NT2/D1 (cell line): ENCODE results near the gene TTC17.

ENCODE experiments used
- DNase-seq: peaks from one replicate; pipeline ENCODE4 v3.0.0-alpha.2; 2011; ENCODE audit warnings: low read depth, low spot score
- H3K27me3 ChIP-seq: 2 replicates; pipeline ENCODE4 v1.6.0; 2011; ENCODE audit warnings: mild to moderate bottlenecking; ENCODE audit not compliant: insufficient read length, insufficient read depth
- H3K36me3 ChIP-seq: 2 replicates; pipeline ENCODE4 v1.6.1; 2011; ENCODE audit warnings: mild to moderate bottlenecking, low read length, mixed read lengths; ENCODE audit not compliant: insufficient read depth, insufficient read length
- H3K4me1 ChIP-seq: 2 replicates; pipeline ENCODE4 v1.5.1; 2011; ENCODE audit not compliant: insufficient read depth, insufficient read length
- H3K4me3 ChIP-seq: 2 replicates; pipeline ENCODE4 v1.5.1; 2011; ENCODE audit warnings: low read depth; ENCODE audit not compliant: insufficient read length
- H3K9ac ChIP-seq: 2 replicates; pipeline ENCODE4 v1.6.0; 2011; ENCODE audit warnings: low read depth; ENCODE audit not compliant: insufficient read length
- H3K9me3 ChIP-seq: 2 replicates; pipeline ENCODE4 v1.5.1; 2011; ENCODE audit warnings: mild to moderate bottlenecking, low read length; ENCODE audit not compliant: insufficient read depth
- SUZ12 ChIP-seq: IDR thresholded peaks from 2 replicates; pipeline ENCODE4 v1.6.1; 2011; ENCODE audit not compliant: insufficient read length, insufficient read depth; ENCODE audit errors: extremely low read depth
- YY1 ChIP-seq: IDR thresholded peaks from 2 replicates; pipeline ENCODE4 v1.6.1; 2011; ENCODE audit not compliant: insufficient read length, insufficient read depth
- ZNF274 ChIP-seq: IDR thresholded peaks from 2 replicates; pipeline ENCODE4 v1.6.1; 2011; ENCODE audit warnings: mild to moderate bottlenecking, low read depth, low read length

Gene TTC17

GRCh38 chr11:43498561-43498960 lies 139.8 kb downstream of the TTC17 start:
- DNase-seq = no peak
- Histone ChIP-seq H3K9ac (no peak overlapping the region), H3K4me3 (no peak overlapping the region)

GRCh38 chr11:43503417-43503816 lies 144.7 kb downstream of the TTC17 start:
- H3K27me3 ChIP-seq = no peaks in the 10 kb centered on the region
- no peak for DNase-seq
- H3K36me3 ChIP-seq = no peaks in the 10 kb centered on the region
- H3K9ac ChIP-seq = no peak overlapping the region
- TF ChIP-seq YY1 = no peak
- TF ChIP-seq ZNF274 = no peak
- TF ChIP-seq SUZ12 = no peak
- no peaks in the 10 kb centered on the region for H3K4me1 ChIP-seq
- 0 out of 2 replicates have a peak, but pooled peaks cover 8% of the 10 kb centered on the region for H3K9me3 ChIP-seq
- H3K4me3 ChIP-seq = no peak overlapping the region

More at GRCh38 chr11:43498561-43498960, 139.8 kb downstream of the TTC17 start:
- Histone ChIP-seq H3K36me3 (peaks cover 16% of the 10 kb centered on the region), H3K27me3 (no peaks in the 10 kb centered on the region), H3K4me1 (no peaks in the 10 kb centered on the region), H3K9me3 (0 out of 2 replicates have a peak, but pooled peaks cover 8% of the 10 kb centered on the region)
- no peak for TF ChIP-seq SUZ12
- TF ChIP-seq YY1 = no peak
- TF ChIP-seq ZNF274 = no peak

GRCh38 chr11:43504316-43504950 lies 145.7 kb downstream of the TTC17 start:
- 0 out of 2 replicates have a peak, but pooled peaks cover 8% of the 10 kb centered on the region for H3K9me3 ChIP-seq
- no peaks in the 10 kb centered on the region for H3K4me1 ChIP-seq
- no peaks in the 10 kb centered on the region for H3K27me3 ChIP-seq
- H3K36me3 ChIP-seq = no peaks in the 10 kb centered on the region
- peak; percentile 20 for DNase-seq
- no peak for TF ChIP-seq SUZ12
- no peak for TF ChIP-seq YY1
- no peak overlapping the region for H3K4me3 ChIP-seq
- H3K9ac ChIP-seq = no peak overlapping the region

- Histone ChIP-seq H3K4me1 (no peaks in the 10 kb centered on the region), H3K27me3 (no peaks in the 10 kb centered on the region), H3K9ac (no peak overlapping the region), H3K4me3 (no peak overlapping the region), H3K9me3 (0 out of 2 replicates have a peak, but pooled peaks cover 8% of the 10 kb centered on the region), H3K36me3 (no peaks in the 10 kb centered on the region)
- DNase-seq = no peak
- TF ChIP-seq YY1 (no peak), SUZ12 (no peak), ZNF274 (no peak)
Measured at GRCh38 chr11:43505171-43505570, 146.5 kb downstream of the TTC17 start.

- no peak for DNase-seq
- TF ChIP-seq YY1 (no peak), SUZ12 (no peak)
- Histone ChIP-seq H3K4me3 (no peak overlapping the region), H3K9ac (no peak overlapping the region), H3K27me3 (no peaks in the 10 kb centered on the region), H3K4me1 (no peaks in the 10 kb centered on the region), H3K9me3 (no peaks in the 10 kb centered on the region), H3K36me3 (no peaks in the 10 kb centered on the region)
Measured at GRCh38 chr11:43507171-43507570, 148.5 kb downstream of the TTC17 start.

- TF ChIP-seq SUZ12 (no peak), ZNF274 (no peak), YY1 (no peak)
- no peak overlapping the region for H3K4me3 ChIP-seq
- H3K4me1 ChIP-seq = no peaks in the 10 kb centered on the region
- no peaks in the 10 kb centered on the region for H3K36me3 ChIP-seq
- H3K9me3 ChIP-seq = peaks cover 5% of the 10 kb centered on the region; the same call in 1 of the 2 replicates
- H3K9ac ChIP-seq = no peak overlapping the region
- no peaks in the 10 kb centered on the region for H3K27me3 ChIP-seq
- no peak for DNase-seq
Measured at GRCh38 chr11:43508511-43508918, 149.8 kb downstream of the TTC17 start.

GRCh38 chr11:43511959-43512358 lies 153.2 kb downstream of the TTC17 start:
- peaks cover 11% of the 10 kb centered on the region for H3K4me1 ChIP-seq
- no peaks in the 10 kb centered on the region for H3K27me3 ChIP-seq
- DNase-seq = no peak
- H3K4me3 ChIP-seq = no peak overlapping the region
- no peaks in the 10 kb centered on the region for H3K36me3 ChIP-seq
- TF ChIP-seq YY1 (no peak), ZNF274 (no peak), SUZ12 (no peak)
- no peak overlapping the region for H3K9ac ChIP-seq
- H3K9me3 ChIP-seq = peaks cover 5% of the 10 kb centered on the region; the same call in 1 of the 2 replicates
